GM12878 (cell line): ENCODE measurements around the gene ARHGEF1. TPM values are rescaled to one million over a fixed set of nuclear protein-coding genes. Genes with fewer than 3 reads are reported as not detected.

Source experiments
- ATAC-seq: fragments of 200-7000 bp; cut with Tn5 transposase; 3 replicates; pipeline ENCODE4 v1.9.1; 2020; ENCODE audit warnings: mild to moderate bottlenecking, moderate library complexity
- BruUV-seq: library from RNA; stranded (reverse); fragments of 400-500 nt; replicated peaks from 2 replicates; lab custom pipeline; 2021; lab: Mats Ljungman, UMichigan
- CTCF ChIA-PET: fragments of 300-600 bp; sonication (Branson Sonifier 250); formaldehyde crosslinking; extraction: SDS; loops from one replicate; lab custom pipeline; 2021; ENCODE audit warnings: inconsistent platforms; lab: Yijun Ruan, JAX
- POLR2A ChIA-PET: fragments of 350-600 bp; formaldehyde crosslinking; extraction: SDS; loops from one replicate; lab custom pipeline; 2021; ENCODE audit warnings: inconsistent platforms; lab: Charles Lee
- RAD21 ChIA-PET: fragments of 300-600 bp; sonication (Branson Sonifier 250); formaldehyde crosslinking; loops from one replicate; lab custom pipeline; 2023; ENCODE audit warnings: antibody characterized with exemption; ENCODE audit not compliant: unreplicated experiment; lab: Charles Lee
- SMC1A ChIA-PET: fragments of 300-600 bp; sonication (Branson Sonifier 250); formaldehyde crosslinking; loops from one replicate; lab custom pipeline; 2023; ENCODE audit not compliant: unreplicated experiment, uncharacterized antibody; lab: Charles Lee
- DNase-seq: peaks from one replicate; pipeline ENCODE4 v3.0.0-alpha.2; 2011; ENCODE audit warnings: low read depth, low spot score
- FAIRE-seq: peaks from 3 replicates; lab custom pipeline; 2011; peaks lifted over from hg19 to GRCh38; lab: Jason Lieb, UNC
- H2AFZ ChIP-seq: 2 replicates; pipeline ENCODE4 v1.6.0; 2011; ENCODE audit warnings: low read depth, low read length, control low read depth; ENCODE audit not compliant: control insufficient read depth
- H3K27ac ChIP-seq: 2 replicates; pipeline ENCODE4 v1.5.1; 2011; ENCODE audit warnings: control low read depth; ENCODE audit not compliant: control insufficient read depth, insufficient read depth
- H3K27me3 ChIP-seq, 2 experiments: replicated peaks in 1 of 2; 2 replicates each; pipeline versions ENCODE4 v1.6.0 to v1.6.1; 2011; ENCODE audit warnings: low read length in 1 of 2; ENCODE audit not compliant: control insufficient read depth in 2 of 2, insufficient read depth in 2 of 2
- H3K36me3 ChIP-seq, 2 experiments: 2 replicates each; pipeline ENCODE4 v1.5.1; 2011; ENCODE audit warnings: low read length in 1 of 2; ENCODE audit not compliant: control insufficient read depth in 2 of 2, insufficient read depth in 2 of 2
- H3K4me1 ChIP-seq: 2 replicates; pipeline ENCODE4 v1.6.1; 2011; ENCODE audit warnings: mild to moderate bottlenecking, low read length, moderate library complexity, mixed read lengths; ENCODE audit not compliant: control insufficient read depth, insufficient read depth
- H3K4me2 ChIP-seq: 2 replicates; pipeline ENCODE4 v1.6.0; 2011; ENCODE audit warnings: control low read depth; ENCODE audit not compliant: control insufficient read depth, insufficient read depth
- H3K4me3 ChIP-seq: fragments of 200-600 bp; sonication (generic); 2 replicates; pipeline ENCODE4 v1.5.1; 2016
- H3K79me2 ChIP-seq: 2 replicates; pipeline ENCODE4 v1.6.0; 2011; ENCODE audit warnings: low read length; ENCODE audit not compliant: control insufficient read depth, insufficient read depth
- H3K9ac ChIP-seq: 2 replicates; pipeline ENCODE4 v1.8.0; 2011; ENCODE audit warnings: low read length, control low read depth, mixed read lengths; ENCODE audit not compliant: control insufficient read depth, insufficient read depth
- H3K9me3 ChIP-seq: replicated peaks from 3 replicates; pipeline ENCODE4 v1.5.1; 2011; ENCODE audit warnings: mild to moderate bottlenecking, low read length; ENCODE audit not compliant: control insufficient read depth, insufficient read depth
- H4K20me1 ChIP-seq: 2 replicates; pipeline ENCODE4 v1.6.0; 2011; ENCODE audit not compliant: control insufficient read depth, insufficient read depth
- BRCA1 ChIP-seq: IDR thresholded peaks from 2 replicates; pipeline ENCODE4 v1.6.1; 2011; ENCODE audit warnings: low read depth, low read length, improper control_type of control experiment
- EED ChIP-seq: sonication (generic); IDR thresholded peaks from 2 replicates; pipeline ENCODE4 v1.6.1; 2016; ENCODE audit warnings: antibody characterized with exemption, low read depth
- GATAD2B ChIP-seq: fragments of 450-650 bp; conservative IDR thresholded peaks from 2 replicates; pipeline ENCODE4 v1.6.1; 2017; ENCODE audit warnings: low read depth, mild to moderate bottlenecking, moderate library complexity
- HSF1 ChIP-seq: fragments of 150-350 bp; IDR thresholded peaks from 2 replicates; pipeline ENCODE4 v1.6.1; 2014; ENCODE audit warnings: mild to moderate bottlenecking, low read depth, low read length
- IKZF1 ChIP-seq: fragments of 450-650 bp; conservative IDR thresholded peaks from 2 replicates; pipeline ENCODE4 v1.6.1; 2017; ENCODE audit warnings: antibody characterized with exemption, mild to moderate bottlenecking
- JUNB ChIP-seq: IDR thresholded peaks from 2 replicates; pipeline ENCODE4 v1.6.1; 2016; ENCODE audit warnings: antibody characterized with exemption, mild to moderate bottlenecking
- MAX ChIP-seq: IDR thresholded peaks from 2 replicates; pipeline ENCODE4 v1.6.1; 2012; ENCODE audit warnings: low read depth, low read length, improper control_type of control experiment
- MEF2A ChIP-seq: IDR thresholded peaks from 2 replicates; pipeline ENCODE4 v1.6.1; 2011; ENCODE audit warnings: low read depth, mild to moderate bottlenecking, low read length, moderate library complexity; ENCODE audit not compliant: insufficient read depth
- MEF2B ChIP-seq: fragments of 450-650 bp; IDR thresholded peaks from 2 replicates; pipeline ENCODE4 v1.6.1; 2018; ENCODE audit warnings: mild to moderate bottlenecking, moderate library complexity; ENCODE audit not compliant: partially characterized antibody, poor library complexity, severe bottlenecking
- MLLT1 ChIP-seq: fragments of 450-650 bp; IDR thresholded peaks from 2 replicates; pipeline ENCODE4 v1.6.1; 2016; ENCODE audit warnings: mild to moderate bottlenecking
- PAX5 ChIP-seq: IDR thresholded peaks from 2 replicates; pipeline ENCODE4 v1.6.1; 2011; ENCODE audit warnings: low read depth, low read length, borderline replicate concordance
- POLR2A ChIP-seq: IDR thresholded peaks from 2 replicates; pipeline ENCODE4 v1.6.1; 2011; ENCODE audit warnings: low read depth, mild to moderate bottlenecking, low read length
- POU2F2 ChIP-seq: IDR thresholded peaks from 3 replicates; pipeline ENCODE4 v1.6.1; 2011; ENCODE audit warnings: low read depth, mild to moderate bottlenecking, low read length, borderline replicate concordance
- RCOR1 ChIP-seq: conservative IDR thresholded peaks from 2 replicates; pipeline ENCODE4 v1.6.1; 2012; ENCODE audit warnings: low read depth, low read length, improper control_type of control experiment
- SMC3 ChIP-seq: IDR thresholded peaks from 2 replicates; pipeline ENCODE4 v1.6.1; 2011; ENCODE audit warnings: low read length, improper control_type of control experiment, borderline replicate concordance
- STAT3 ChIP-seq: IDR thresholded peaks from 2 replicates; pipeline ENCODE4 v1.6.1; 2011; ENCODE audit warnings: low read depth, low read length, improper control_type of control experiment
- TAF1 ChIP-seq: IDR thresholded peaks from 2 replicates; pipeline ENCODE4 v1.6.1; 2011; ENCODE audit warnings: mild to moderate bottlenecking, low read depth, low read length, borderline replicate concordance
- USF2 ChIP-seq: IDR thresholded peaks from 2 replicates; pipeline ENCODE4 v1.6.1; 2011; ENCODE audit warnings: low read depth, low read length, improper control_type of control experiment, borderline replicate concordance
- ZBTB33 ChIP-seq: fragments of 450-650 bp; IDR thresholded peaks from 2 replicates; pipeline ENCODE4 v1.6.1; 2017; ENCODE audit warnings: mild to moderate bottlenecking
- WGBS: methylation state at CpG from one replicate; pipeline ENCODE4 v1.1.6; 2016; ENCODE audit warnings: low lambda C conversion rate; ENCODE audit not compliant: insufficient replicate concordance, insufficient coverage; ENCODE audit errors: missing lambda C conversion rate; 5-methylcytosine and 5-hydroxymethylcytosine counted together
- in situ Hi-C: fragments of 300-500 bp; cut with MboI; formaldehyde crosslinking; loops from 9 replicates; pipeline ENCODE4 v1.14.3; 2018; ENCODE audit warnings: mixed read lengths
- intact Hi-C: fragments of 100-400 bp; cut with micrococcal nuclease; formaldehyde crosslinking; loops from one replicate; pipeline ENCODE4 v1.14.2; 2022; ENCODE audit not compliant: unreplicated experiment
- polyA plus RNA-seq, 11 experiments: library from polyadenylated mRNA; depleted of rRNA in 4 of 11; unstranded in 6 of 11; stranded (reverse) in 5 of 11; fragments of >200 nt; fragmentation: Nextera tagmentation in 4 of 11; fragmentation: Illumina TruSeq in 1 of 11; extraction: Ambion mirVana in 4 of 11; extraction: Trizol in 1 of 11; gene quantifications; 1 replicate in 1 of 11; 2 replicates in 10 of 11; pipeline versions ENCODE4 v1.2.1 to v1.2.3, GENCODE V29; 2011 to 2016; ENCODE audit warnings: inconsistent platforms in 2 of 11, missing spikeins in 2 of 11, low read depth in 1 of 11
- total RNA-seq, 4 experiments: library from RNA; depleted of rRNA in 3 of 4; stranded (reverse); fragments of >200 nt in 3 of 4; fragmentation: Illumina TruSeq in 1 of 4; extraction: Trizol in 1 of 4; gene quantifications; 2 replicates each; pipeline versions ENCODE4 v1.2.1 to v1.2.3, GENCODE V29; 2013 to 2021

ARHGEF1 gene
- total and polyA plus RNA-seq, 10 of the 15 experiments (the other 5 are each of a cell fraction or from before 2014, with no cell fraction given), result 1.2 to 207 (median 53.9) TPM

- H3K27ac ChIP-seq, result no peak within 1 kb of the TSS
- no TSS peak for BruUV-seq
- TF ChIP-seq MEF2A, result no peak
- TF ChIP-seq BRCA1, result no peak
- no peak for TF ChIP-seq SMC3
- no peak for TF ChIP-seq POLR2A
- TF ChIP-seq JUNB, result no peak
- no peak for TF ChIP-seq ZBTB33
- TF ChIP-seq GATAD2B, result peak; percentile 32; the same call in 1 of the 2 replicates
- no peak for TF ChIP-seq PAX5
- TF ChIP-seq EED, result no peak
- TF ChIP-seq POU2F2, result no peak
- TF ChIP-seq IKZF1, result peak; percentile 30
- no peak for TF ChIP-seq RCOR1
- no peak for TF ChIP-seq MEF2B
- no peak for TF ChIP-seq TAF1
- TF ChIP-seq USF2, result no peak
- no peak for TF ChIP-seq HSF1
- no peak for TF ChIP-seq STAT3
- TF ChIP-seq MLLT1, result no peak
- TF ChIP-seq MAX, result no peak
These were observed 45.3 kb downstream of the ARHGEF1 start, which contains the start of gene ERFL for GRCh38 chr19:41928221-41928683. Gene ERFL, minus strand, starts transcription at chr19:41928449. Its CDS starts 15,530 bp downstream, at chr19:41912919.

More at GRCh38 chr19:41928221-41928683, 45.3 kb downstream of the ARHGEF1 start, which contains the start of gene ERFL:
- POLR2A ChIA-PET, result interaction anchor here (1.0 to 1.4 kb wide), 2 partner anchors 17 to 41 kb away, joined by 3 read pairs; no protein-coding TSS in a partner anchor
- H3K4me3 ChIP-seq, result peak within 1 kb of the TSS; percentile 64
- H3K36me3 ChIP-seq, result no peaks in the 10 kb centered on the region
- H2AFZ ChIP-seq, result peak within 1 kb of the TSS; percentile 77
- WGBS, result 1% methylated on average over 43 of the region's 49 CpGs
- in situ Hi-C loops, result loop anchor here (25.0 kb wide), 1 partner anchor 1834 kb away; the partner anchor contains the start of gene SMG9
- peaks cover 7% of the 10 kb centered on the region for H3K4me1 ChIP-seq
- H4K20me1 ChIP-seq, result no peaks in the 10 kb centered on the region
- intact Hi-C loops, result no loop called here
- no peaks in the 10 kb centered on the region for H3K79me2 ChIP-seq
- SMC1A ChIA-PET, result interaction anchor here (1.2 kb wide), 1 partner anchor 42 kb away, joined by 3 read pairs; no protein-coding TSS in a partner anchor
- ATAC-seq (peak; percentile 54), DNase-seq (no peak), FAIRE-seq (no peak)
- H3K9me3 ChIP-seq, result no peaks in the 10 kb centered on the region
- RAD21 ChIA-PET, result interaction anchor here (0.6 to 1.6 kb wide), 4 partner anchors 51 to 67 kb away, joined by 3 to 5 read pairs (median 3); no protein-coding TSS in a partner anchor
- H3K27me3 ChIP-seq, result peaks cover 11 to 13% of the 10 kb centered on the region in 2 experiments
- CTCF ChIA-PET, result interaction anchor here (0.6 to 1.3 kb wide), 3 partner anchors 52 to 56 kb away, joined by 3 to 5 read pairs (median 3); no protein-coding TSS in a partner anchor
- H3K9ac ChIP-seq, result no peak within 1 kb of the TSS
- H3K4me2 ChIP-seq, result peak within 1 kb of the TSS; percentile 82
